Measurements from ENCODE around the gene PSMD13. TPM values are rescaled to one million over a fixed set of nuclear protein-coding genes. Genes with fewer than 3 reads are reported as not detected.

Gene PSMD13
- total RNA-seq, 1 donor from 2014 or later = 71.9 TPM

DNA sequence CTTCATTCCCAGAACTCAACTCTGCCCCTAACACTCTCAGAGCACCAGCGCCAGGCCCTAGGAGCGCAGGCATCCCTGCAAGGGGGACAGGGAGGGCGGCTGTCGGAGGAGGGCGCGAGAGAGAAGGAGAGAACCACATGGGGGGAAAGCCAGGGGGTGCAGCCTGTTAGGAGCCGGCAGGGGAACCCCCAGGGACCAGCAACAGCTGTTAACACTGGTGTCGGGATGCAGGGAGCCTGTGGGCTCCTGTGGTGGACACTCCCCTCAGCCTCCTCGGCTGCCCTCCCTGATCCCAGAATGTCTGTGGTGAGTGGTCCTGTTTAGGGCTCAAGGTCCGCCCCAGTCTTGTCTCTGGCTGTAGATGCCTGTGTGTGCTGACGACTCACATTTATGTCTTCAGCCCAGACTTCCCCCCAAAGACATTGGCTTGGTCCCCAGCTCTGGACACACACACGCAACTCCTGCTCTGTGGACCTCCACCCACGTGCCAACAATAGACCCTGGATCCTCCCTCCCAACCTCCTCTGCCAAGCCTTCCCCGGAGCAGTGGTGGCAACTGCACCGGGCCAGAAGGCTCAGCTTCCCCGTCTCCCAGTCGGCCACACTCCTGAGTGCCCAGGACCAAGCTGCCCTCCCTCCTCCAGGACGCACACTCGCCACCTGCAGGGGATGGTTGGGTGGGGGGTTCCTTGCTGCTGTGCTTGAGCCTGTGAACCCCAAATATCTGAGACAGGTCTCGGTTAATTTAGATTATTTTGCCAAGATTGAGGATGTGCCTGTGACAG is 63.4 kb downstream of the PSMD13 start:
- Histone ChIP-seq H3K27ac (no peak overlapping the region), H3K36me3 (no peaks in the 10 kb centered on the region), H3K4me3 (no peak overlapping the region), H3K9me3 (no peaks in the 10 kb centered on the region), H3K4me1 (peaks cover 31% of the 10 kb centered on the region), H3K27me3 (peaks cover 8% of the 10 kb centered on the region)
- intact Hi-C loops (cut with DNase I) = no loop called here
- no peak for TF ChIP-seq POLR2AphosphoS5 (IDR thresholded peaks at IDR 0.05; ENCODE audit: insufficient read depth in 1 of 2, low read depth in 1 of 2)
- TF ChIP-seq, protein P1, sequence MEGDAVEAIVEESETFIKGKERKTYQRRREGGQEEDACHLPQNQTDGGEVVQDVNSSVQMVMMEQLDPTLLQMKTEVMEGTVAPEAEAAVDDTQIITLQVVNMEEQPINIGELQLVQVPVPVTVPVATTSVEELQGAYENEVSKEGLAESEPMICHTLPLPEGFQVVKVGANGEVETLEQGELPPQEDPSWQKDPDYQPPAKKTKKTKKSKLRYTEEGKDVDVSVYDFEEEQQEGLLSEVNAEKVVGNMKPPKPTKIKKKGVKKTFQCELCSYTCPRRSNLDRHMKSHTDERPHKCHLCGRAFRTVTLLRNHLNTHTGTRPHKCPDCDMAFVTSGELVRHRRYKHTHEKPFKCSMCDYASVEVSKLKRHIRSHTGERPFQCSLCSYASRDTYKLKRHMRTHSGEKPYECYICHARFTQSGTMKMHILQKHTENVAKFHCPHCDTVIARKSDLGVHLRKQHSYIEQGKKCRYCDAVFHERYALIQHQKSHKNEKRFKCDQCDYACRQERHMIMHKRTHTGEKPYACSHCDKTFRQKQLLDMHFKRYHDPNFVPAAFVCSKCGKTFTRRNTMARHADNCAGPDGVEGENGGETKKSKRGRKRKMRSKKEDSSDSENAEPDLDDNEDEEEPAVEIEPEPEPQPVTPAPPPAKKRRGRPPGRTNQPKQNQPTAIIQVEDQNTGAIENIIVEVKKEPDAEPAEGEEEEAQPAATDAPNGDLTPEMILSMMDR (IDR thresholded peaks at IDR 0.05) = no peak
- DNase-seq (ENCODE audit: extremely low spot score in 2 of 2) = no peak

Other genes with a start within 250 kb of the PSMD13 start
- not detected for gene SCGB1C1, start 43.9 kb upstream of the PSMD13 start, total RNA-seq
- 26.5 TPM for gene BET1L, start 29.6 kb upstream of the PSMD13 start, total RNA-seq
- 90.1 TPM for gene RIC8A, start 29.3 kb upstream of the PSMD13 start, total RNA-seq
- 5.6 TPM for gene SIRT3, start 634 bp upstream of the PSMD13 start, total RNA-seq
- 0.49 TPM for gene NLRP6, start 41.4 kb downstream of the PSMD13 start, total RNA-seq
- gene PGGHG, start 52.1 kb downstream of the PSMD13 start, total RNA-seq = 46.7 TPM
- gene IFITM5, start 62.5 kb downstream of the PSMD13 start, total RNA-seq = not detected
- 780 TPM for gene IFITM2, start 70.8 kb downstream of the PSMD13 start, total RNA-seq
- gene IFITM1, start 77.1 kb downstream of the PSMD13 start, total RNA-seq = 379 TPM
- gene IFITM3, start 83.9 kb downstream of the PSMD13 start, total RNA-seq = 908 TPM
- 15.5 TPM for gene B4GALNT4, start 132.5 kb downstream of the PSMD13 start, total RNA-seq
- 117 TPM for gene PKP3, start 157.2 kb downstream of the PSMD13 start, total RNA-seq
- gene SIGIRR, start 178.0 kb downstream of the PSMD13 start, total RNA-seq = 48.1 TPM
- 12.0 TPM for gene ANO9, start 205.0 kb downstream of the PSMD13 start, total RNA-seq
- 36.1 TPM for gene PTDSS2, start 213.3 kb downstream of the PSMD13 start, total RNA-seq

Measured in vagina (tissue), 2 donors.